Hematopoietic multipotent progenitor cell treated with erythropoietin and hydrocortisone succinate and interleukin-3 and kit ligand, for 15 days (in vitro differentiated cells): ENCODE data around the gene GDF15.

Experiments
- DNase-seq: peaks from one replicate; pipeline ENCODE4 v3.0.0-alpha.2; 2015; ENCODE audit warnings: low spot score

GDF15 gene

DNA sequence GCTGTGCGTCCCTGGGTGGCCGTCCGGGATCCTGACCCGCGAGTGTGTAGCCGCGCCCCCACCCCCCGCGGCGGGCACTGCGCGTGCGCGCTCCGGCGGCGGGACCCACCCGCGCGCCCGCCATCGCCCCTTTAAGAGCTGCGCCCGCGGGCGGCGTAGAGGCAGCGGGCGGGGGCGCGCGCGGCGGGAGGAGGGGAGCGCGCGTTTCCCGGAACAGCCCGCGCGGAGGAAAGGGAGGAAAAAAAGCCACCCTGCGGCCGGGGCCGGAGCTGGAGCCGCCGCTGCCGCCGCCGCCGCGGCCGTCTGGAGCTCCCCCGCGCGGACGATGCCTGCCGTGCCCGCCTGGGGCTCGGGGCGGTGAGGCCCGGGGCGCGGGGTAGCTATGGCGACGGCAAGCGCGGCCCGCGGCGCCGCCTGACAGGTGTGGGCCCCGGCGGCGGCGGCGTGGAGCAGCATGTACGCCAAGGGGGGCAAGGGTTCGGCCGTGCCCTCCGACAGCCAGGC, 33.3 kb downstream of the GDF15 start, which contains the start of gene SSBP4:
Gene SSBP4, plus strand, starts transcription at position 204 of the 504 bp plus-strand sequence. Its CDS starts 251 bp downstream, at position 455.
- peak; percentile 69 for DNase-seq

DNA sequence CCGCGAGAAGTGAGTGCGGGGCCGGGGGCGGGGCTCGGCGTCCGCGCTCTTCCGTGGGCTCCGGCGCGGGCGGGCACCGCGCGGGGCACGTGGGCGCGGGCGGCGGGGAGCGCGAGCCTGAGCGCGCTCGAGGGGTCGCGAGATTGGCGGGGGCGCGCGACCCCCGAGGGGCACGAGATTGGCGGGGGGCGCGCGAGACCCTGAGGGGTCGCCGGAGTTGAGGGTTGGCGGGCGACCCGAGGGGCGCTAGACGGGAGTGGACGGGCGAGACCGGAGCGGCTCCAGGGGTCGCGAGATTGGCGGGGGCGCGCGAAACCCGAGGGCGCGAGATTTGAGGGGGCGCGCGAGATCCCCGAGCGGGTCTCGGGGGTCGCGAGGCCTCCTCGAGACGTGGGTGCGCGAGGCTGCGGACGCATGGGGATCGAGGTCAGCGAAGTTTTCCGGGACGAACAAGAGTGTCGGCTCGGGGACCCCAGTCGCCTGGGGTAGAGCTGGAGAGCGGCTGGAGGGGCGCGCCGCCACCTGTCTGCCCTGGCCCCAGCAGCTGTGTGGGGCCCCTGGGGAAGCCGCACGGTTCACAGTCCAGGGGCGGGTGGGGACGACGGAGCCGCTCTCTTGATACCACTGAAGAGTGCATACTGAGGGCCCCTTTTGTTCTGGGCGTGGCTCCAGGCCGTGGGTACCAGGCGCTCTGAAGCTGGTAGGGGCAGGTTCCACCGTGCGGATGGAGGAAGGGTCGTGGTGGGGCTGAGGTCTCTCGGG, 33.9 kb downstream of the GDF15 start:
- DNase-seq, result peak; percentile 30

DNA sequence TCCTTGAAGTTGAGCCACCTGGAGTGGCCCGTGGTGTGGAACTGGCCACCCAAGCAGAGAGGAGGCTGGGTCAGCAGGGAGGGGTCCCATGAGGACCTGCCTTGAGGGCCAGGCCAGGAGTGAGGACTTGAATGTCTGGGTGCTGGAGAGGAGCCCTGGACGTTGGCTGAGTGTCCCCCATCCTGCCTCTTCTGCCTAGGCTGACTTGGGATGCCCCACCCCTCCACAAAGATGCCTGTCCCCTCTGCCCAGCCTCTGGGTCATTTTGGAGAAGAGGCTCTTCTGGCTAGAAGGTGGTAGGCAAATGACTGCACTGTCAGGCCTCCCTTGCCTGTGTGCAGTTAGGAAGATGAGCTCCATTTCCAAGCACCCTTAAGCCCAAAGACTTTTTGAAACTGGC, 35.0 kb downstream of the GDF15 start:
- DNase-seq, result no peak

DNA sequence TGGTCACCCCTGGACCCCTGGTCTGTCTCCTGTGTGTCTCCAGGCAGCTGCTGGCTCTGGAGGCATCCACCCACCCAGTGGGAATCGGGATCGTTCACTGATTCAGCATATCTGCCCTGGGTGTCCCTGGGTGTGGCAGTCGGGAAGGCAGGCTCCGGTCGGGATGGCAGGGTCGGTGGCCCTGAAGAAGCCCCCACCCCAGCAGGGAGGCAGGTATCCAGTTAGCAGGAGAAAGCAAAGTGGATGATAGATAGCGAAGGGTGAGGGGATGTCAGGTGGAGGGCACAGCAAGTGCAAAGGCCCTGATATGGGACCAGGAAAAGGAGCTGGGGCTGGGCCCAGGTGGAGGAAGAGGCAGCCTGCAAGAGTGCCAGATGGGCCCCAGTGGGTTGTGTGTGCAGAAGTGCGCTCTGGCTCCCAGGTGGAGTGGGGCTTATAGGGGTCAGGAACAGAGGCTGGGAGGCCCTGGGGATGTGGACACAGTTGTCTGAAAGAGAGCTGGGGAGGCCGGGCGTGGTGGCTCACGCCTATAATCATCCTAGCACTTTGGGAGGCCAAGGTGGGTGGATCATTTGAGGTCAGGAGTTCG, 35.5 kb downstream of the GDF15 start:
- DNase-seq, result no peak

DNA sequence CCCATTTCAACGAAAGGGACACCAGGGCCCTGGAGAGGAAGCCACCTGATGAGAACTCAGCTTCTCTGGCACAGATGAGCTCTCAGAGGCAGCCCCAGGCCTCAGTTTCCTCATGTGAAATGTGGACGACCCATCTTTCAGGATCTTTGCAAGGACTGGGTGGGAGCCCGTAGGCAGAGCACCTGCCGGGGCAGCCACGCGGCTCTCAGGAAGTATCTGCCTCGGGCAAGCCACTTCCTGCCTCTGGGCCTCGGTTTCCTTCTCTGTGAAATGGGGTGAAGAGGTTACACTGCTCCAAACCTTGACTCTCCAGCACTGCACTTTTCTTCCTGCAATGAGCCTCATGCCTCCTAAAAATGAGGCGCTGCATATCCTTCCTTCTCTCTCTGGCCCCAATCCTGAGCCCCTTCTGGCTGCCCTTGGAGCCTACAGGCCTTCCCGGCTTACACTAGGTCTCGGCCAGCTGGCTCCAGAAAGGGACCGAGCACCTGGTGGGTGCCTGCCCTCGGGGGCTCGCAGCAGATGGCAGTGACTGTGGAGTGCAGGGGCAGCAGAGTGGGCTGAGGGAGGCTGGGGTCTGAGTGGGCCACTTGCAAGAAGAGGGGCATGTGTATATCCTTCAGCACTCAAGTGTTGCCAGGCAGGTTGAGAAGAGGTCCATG, 36.7 kb downstream of the GDF15 start:
- DNase-seq, result no peak

DNA sequence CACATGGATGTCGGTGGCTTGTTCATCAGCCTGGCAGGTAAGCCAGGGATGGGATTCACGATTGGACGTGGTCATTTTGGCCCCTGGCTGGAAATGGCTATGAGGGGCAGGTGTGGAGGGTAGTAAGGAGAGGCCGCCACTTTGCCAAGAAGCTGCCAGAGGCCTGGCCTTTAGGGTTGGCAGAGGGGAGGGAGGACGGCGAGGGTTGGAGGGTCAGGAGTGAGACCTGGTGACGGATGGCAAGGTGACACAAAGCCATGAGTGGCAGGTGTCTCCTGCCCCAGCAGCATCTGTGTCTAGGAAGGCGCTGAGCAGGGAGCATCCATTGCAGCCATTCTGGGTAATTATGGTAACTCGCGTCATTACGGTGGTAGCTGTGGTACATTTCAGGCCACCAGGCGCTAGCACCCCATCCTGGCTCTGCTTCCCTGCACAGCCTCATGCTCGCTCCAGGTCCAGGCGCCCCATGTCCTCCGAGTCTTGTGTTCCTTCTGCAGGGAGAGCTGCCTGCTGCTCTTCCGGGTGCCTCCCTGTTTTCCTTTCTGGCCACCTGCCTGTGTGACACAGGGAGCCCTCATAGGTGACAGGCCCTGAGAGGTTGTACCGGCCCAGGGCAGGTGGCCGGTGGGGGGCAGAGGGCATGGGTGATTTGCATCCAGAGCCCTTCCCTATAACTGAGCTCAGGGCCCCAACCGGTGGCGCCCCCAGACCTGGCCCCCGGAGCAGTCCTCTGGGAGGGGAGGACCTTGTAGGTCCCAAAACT, 37.5 kb downstream of the GDF15 start:
- DNase-seq, result no peak

DNA sequence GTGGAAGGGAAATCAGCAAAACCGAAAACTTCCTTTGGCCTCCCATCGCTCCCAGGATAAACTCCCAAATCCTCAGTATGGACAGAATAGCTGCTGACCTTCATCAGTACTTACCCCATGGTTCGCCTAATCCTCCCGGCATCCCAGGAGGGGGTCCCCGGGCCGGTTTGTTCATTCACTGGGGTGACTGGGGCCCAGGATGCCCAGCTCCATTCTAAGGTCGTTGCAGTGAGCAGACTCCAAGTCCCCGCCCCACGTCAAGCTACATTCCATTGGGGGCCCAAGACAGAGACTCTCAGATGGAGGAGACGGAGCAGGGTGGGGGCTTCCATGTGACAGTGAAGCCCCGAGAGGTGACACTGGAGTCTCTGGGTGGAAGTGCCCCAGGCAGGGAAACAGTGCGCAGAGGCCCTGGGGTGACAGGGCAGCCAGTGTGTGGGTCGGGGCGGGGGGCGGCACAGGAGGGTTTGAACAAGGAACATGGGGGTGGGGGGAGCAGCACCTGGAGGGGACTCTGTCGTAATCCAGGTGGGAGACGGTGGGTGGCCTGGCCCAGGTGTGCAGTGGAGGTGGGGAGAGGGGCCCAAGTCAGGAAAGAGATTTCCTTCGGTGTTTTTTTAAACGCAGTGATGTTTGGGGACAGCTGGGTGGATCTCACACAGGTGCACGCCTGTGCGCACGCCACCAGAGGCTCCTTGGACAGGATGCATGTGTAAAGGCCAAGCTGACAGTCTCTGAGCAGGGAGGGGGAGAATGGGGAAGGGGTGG, 38.3 kb downstream of the GDF15 start:
- DNase-seq, result no peak

DNA sequence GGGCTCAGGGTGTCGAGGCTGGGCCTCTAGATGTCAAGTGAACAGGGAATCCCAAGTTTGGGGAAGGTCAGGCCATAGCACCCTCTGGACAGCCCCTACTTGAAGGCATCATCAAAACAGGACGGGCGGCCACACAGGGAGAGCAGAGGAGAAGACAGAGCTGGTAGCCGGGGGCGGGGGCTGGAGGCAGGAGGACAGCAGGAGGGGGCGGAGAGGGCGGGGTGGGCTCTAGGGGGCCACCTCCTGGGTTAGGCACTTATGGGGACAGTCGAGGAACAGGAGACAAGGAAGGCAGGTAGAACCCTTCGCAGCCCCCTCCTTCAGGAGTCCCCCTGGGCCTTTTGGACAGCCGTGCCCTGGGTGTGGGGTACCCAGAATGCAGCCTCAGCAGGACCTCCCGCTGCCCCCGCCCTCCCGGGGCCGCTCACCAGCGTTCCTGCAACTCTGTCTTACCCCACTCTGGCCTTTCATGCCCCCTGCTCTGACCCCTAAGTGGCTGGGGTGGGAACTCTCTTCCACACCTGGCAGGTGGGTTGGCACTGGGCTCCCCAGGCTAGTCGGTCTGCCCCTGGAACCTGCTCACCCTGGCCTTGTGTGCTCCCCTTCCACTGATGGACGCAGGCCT, 39.0 kb downstream of the GDF15 start:
- no peak for DNase-seq

DNA sequence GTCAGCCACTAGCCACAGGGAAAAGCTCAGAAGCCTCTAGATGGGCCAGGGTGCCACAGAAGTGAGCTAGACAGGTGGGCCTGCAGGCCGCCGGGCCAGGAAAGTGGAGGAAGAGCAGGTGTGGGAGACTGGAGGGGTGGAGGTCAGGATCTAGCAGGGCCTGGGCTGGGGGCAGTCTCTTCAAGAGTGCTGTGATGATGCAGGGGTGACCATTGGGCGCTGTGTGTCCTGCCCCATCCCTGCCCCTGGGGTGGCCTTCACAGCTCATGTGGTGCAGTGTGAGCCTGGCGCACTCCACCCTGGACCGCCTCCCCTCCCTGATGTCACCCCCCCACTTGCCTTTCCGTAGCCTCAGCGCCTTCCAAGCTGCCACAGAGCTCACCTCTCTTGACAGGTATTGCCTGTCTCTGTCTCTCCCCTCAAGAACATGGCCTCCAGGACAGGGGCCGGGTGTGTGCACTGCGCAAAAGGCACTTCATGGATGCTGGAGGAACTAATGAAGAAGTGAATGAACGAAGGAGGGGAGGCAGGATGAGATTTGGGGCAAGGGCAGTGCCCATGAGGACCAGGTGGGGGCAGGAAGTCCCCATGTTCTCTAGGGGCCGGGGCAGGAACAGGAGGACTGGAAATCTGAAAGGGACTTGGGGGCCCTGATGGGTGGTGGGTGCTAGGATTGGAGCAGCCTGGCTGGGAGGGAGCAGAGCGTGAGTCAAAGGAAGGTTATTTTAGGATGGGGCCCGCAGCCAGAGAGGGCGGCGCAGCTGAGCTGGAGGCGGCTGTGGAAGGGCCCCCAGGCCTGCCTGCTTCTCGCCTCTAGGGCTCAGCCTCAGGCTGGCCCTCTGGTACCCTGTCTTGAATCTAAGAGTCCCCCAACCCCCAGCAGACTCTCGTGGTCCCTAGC, 39.8 kb downstream of the GDF15 start:
- DNase-seq, result no peak

DNA sequence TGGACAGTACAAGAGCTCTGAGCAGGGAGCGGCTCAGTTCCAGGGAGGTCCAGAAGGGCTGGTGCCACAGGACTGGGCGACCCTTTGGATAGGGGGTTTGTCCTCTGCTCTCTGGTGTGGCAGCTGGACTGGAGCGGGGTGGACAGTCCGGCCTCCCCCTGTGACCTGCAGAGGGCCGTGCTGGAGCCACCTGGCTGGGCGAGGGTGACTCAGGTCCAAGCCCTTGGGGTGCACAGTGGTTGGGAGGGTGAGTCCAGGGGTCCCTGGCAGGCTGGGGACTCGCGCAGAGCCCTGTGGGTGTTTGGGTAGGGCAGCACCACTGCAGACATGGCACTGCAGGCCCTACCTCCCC, 40.4 kb downstream of the GDF15 start:
- no peak for DNase-seq

DNA sequence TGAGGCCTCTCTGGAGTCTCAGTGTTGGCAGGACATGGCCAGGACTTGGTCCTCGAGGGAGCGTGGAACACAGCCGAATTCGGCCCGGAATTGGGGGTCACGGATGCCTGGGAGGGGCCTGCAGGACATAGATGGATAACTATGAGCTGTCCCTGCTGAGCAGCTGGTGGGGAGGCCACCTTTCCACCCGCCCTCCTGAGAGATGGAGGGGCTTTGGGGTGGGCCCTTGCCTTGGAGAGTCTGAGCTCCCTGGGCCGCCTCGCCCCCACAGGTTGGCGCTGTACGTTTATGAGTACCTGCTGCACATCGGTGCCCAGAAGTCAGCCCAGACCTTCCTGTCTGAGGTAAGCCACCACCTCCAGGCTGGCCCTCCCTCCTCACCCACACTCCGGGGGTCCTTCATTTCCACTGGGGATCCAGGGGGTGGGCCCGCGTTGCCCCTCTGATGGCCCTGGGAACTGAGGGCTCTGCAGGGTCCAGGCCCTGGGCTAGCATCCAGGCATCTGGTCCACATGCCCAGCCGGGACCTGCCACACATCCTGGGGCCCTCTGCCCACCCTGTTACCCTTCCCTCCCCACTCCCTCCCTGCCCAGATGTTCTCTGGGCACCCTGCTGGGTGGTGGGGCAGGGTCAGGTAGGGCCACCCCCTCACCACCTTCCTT, 41.3 kb downstream of the GDF15 start:
- DNase-seq, result no peak

DNA sequence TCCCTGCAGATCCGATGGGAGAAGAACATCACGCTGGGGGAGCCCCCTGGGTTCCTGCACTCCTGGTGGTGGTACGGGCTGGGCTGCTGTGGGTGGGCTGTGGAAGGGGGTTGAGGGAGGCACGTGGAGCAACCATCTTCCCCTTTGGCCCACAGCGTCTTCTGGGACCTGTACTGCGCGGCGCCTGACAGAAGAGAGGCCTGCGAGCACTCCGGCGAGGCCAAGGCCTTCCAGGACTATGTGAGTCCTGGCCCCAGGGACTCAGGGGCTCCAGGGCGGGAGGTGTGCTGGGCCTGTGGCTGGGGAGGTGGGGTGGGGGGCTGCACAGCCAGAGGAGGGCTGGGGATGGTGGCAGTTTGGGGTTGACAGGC, 41.8 kb downstream of the GDF15 start:
- no peak for DNase-seq

DNA sequence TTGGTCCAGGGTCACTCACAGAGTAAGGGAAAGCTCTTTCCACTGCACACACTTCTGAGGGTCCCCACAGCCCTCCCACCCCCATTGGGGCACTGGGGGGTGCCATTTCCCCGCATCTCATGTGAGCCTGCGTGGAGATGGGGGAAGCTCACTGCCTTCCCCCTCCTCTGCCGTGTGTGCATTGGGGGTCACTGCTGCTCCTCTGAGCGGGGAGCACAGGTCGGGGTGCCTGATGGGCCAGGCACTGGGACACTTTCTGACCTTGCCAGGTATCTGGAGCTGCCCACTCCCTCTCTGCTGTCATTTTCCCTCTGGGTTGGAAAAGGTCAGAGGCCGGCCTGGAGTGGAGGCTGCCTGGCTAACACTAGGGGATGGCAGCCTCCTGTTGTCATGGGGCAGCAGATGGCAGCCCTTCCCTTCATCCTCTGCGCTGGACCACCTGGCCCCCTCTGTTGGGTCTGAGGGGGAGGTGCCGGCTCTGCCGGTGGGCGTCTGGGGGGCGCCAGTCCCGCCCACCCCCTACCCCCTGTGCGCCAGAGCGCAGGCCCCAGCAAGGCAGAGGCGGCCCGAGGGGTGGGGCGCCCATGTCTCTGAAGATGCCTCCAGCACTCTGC, 42.3 kb downstream of the GDF15 start:
- DNase-seq, result no peak

DNA sequence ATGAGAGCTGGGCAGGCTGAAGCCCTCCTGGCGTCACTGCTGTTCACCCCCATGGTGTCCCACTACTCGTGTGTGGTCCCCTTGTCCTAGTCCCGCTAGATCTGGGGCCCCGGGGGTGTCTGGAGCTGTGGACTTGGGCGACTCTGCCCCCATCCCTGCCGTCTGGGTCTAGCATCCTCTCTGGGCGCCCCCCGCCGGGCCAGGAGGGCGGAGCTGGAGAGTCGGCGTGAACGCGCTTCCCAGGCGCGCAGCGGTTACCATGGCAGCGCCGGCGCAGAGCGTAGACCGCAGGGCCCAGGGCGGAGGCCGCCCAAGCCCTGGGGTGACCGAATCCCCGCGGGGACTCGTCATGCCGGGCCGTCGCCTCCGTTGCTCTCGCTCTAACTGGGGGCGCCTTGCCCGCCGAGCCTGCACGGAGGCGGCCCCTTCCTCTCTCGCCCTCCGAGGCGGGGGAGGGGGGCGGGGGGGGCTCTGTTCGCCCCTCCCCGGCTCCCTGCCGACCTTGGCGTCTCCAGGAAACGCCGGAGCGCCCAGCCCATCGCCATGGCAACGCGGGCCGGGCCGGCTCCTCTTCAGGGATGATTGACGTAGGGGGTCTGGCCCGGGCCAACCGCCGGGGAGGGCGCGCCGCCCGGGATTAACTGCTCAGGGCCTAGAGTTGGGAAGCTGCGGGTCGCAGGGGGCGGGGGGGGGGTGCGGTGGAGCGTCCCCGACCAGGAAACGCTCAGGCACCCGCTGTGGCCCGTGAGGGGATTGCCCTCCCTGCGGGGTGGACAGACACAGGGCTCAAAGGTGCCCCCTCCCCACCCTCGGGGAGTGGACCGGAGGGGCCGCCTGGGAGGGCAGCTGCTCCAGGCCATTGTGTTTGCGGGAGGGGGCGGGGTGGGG, 43.1 kb downstream of the GDF15 start:
- peak; percentile 67 for DNase-seq

DNA sequence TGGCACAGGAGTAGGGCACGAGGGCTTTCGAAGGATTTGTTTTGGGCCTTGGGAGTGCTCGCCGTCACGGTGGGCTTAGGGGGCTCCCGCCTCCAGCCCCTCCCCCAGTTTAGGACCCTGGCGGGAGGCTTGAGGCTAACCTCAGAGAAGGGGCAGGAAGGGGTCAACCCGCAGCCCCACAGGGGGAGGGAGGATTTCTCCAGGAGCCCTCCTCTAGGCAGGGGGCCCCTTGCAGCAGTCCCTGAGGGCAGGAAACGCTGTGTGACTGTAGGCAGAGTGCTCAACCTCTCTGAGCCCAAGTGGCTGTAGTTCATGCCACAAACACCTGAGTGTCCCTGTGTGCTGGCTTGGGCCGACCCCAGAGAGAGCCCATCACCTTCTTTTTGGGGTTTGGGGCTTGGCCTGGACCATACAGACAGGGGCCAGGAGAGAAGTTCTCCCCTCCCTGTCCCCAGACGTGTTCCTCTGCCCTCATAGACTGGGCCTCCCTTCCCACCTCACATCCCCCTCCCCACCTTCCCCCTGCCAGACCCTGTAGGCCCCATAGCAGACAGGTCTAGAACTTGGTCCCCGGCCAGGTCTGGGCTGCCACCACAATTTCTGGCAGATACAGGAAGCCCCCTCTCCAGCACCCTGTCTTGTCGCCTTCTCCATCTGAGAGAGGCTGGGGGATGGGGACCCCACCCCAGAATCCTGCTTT, 43.9 kb downstream of the GDF15 start:
- DNase-seq, result no peak

DNA sequence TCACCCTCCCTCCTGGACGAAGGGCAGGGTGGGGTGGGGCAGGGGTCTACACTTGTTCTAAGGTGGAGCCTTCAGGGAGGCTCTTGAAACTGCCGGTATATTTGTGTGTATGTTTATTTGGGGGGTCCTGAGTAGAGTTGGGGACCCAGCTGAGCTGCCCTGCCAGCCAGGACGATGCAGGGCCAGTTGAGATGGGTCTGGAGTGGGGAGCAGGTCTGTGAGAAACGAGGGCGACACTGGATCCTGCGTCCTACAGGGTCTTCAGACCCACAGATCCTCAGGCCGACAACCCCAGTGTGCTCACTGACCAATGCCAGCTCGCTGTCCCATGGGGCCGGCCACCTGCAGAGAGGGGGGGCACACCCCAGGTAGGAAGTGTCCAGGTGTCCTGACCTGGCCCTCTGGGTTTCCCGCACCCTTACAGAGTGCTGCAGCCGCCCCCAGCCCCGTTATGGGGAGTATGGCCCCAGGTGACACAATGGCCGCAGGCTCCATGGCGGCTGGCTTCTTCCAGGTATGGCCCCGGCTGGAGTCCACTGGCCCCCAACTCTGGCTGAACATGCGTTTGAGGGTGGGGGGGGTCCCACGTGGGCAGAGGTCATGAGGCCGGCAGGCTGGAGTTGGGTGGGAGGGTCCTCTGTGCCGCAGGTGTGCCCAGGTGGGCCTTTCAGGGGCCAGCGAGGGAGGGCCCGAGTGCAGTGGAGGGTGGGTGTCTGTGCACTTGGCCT, 44.6 kb downstream of the GDF15 start:
- DNase-seq, result no peak
